T-helper 2 cell (primary cell): ENCODE data around the gene PLPPR3.

Source experiments
- DNase-seq, 5 experiments: peaks; one replicate each; pipeline versions ENCODE4 v3.0.0 to v3.0.0-alpha.2; 2012 to 2022

PLPPR3 gene

GRCh38 chr19:795073-795611 is 26.6 kb downstream of the PLPPR3 start:
- no peak for DNase-seq

GRCh38 chr19:793806-794205 is 27.9 kb downstream of the PLPPR3 start:
- no peak for DNase-seq

- no peak for DNase-seq
These were observed 29.4 kb downstream of the PLPPR3 start for GRCh38 chr19:792306-792885.

- no peak for DNase-seq
These were observed 30.0 kb downstream of the PLPPR3 start for GRCh38 chr19:791567-792305.

- no peak for DNase-seq
These were observed 30.7 kb downstream of the PLPPR3 start for GRCh38 chr19:791007-791566.

- DNase-seq, result no peak
These were observed 32.1 kb downstream of the PLPPR3 start for GRCh38 chr19:789701-790060.

- DNase-seq, result no peak
These were observed 32.6 kb downstream of the PLPPR3 start for GRCh38 chr19:788983-789700.

GRCh38 chr19:788686-788982 is 33.1 kb downstream of the PLPPR3 start:
- no peak for DNase-seq

- DNase-seq, result no peak
These were observed 34.2 kb downstream of the PLPPR3 start for GRCh38 chr19:787536-787935.

- DNase-seq, result no peak
These were observed 37.2 kb downstream of the PLPPR3 start for GRCh38 chr19:784541-784940.

- DNase-seq, result no peak
These were observed 38.7 kb downstream of the PLPPR3 start for GRCh38 chr19:782878-783668.

GRCh38 chr19:782185-782877 is 39.4 kb downstream of the PLPPR3 start:
- no peak for DNase-seq

- DNase-seq, result no peak
These were observed 40.0 kb downstream of the PLPPR3 start for GRCh38 chr19:781800-782184.

- DNase-seq, result no peak
These were observed 40.8 kb downstream of the PLPPR3 start for GRCh38 chr19:780935-781334.

GRCh38 chr19:778910-779653 is 42.7 kb downstream of the PLPPR3 start:
- DNase-seq, result no peak

GRCh38 chr19:776549-776948 is 45.2 kb downstream of the PLPPR3 start:
- no peak for DNase-seq

GRCh38 chr19:772730-773436 is 48.9 kb downstream of the PLPPR3 start:
- DNase-seq, result no peak

GRCh38 chr19:772063-772462 is 49.7 kb downstream of the PLPPR3 start:
- DNase-seq, result no peak

GRCh38 chr19:771332-771785 is 50.4 kb downstream of the PLPPR3 start:
- peak in 1 of 5 experiments; percentile 43 for DNase-seq

- DNase-seq, result no peak
These were observed 52.1 kb downstream of the PLPPR3 start for GRCh38 chr19:769616-770015.

- DNase-seq, result no peak
These were observed 53.3 kb downstream of the PLPPR3 start for GRCh38 chr19:768424-768823.
